Neural cell (in vitro differentiated cells): ENCODE results near the gene SNCB. TPM values are rescaled to one million over a fixed set of nuclear protein-coding genes. Genes with fewer than 3 reads are reported as not detected.

Experiments used
- H2AFZ ChIP-seq: fragments of 200-600, 300-800 bp; sonication (generic), shearing (Covaris generic); 2 replicates; pipeline ENCODE4 v1.6.0; 2014; ENCODE audit warnings: low read depth, mild to moderate bottlenecking, antibody characterized with exemption, low read length, moderate library complexity
- H3F3A ChIP-seq: fragments of 200-600 bp; shearing (Covaris generic); 2 replicates; pipeline ENCODE4 v1.6.1; 2016; ENCODE audit warnings: mild to moderate bottlenecking, moderate library complexity, mixed read lengths, antibody characterized with exemption, low read length; ENCODE audit not compliant: insufficient read depth, poor library complexity, severe bottlenecking
- H3K27ac ChIP-seq: fragments of 200-600, 300-800 bp; sonication (generic), shearing (Covaris generic); 2 replicates; pipeline ENCODE4 v1.5.1; 2014; ENCODE audit warnings: mild to moderate bottlenecking, low read length, moderate library complexity
- H3K27me3 ChIP-seq: fragments of 300-800, 200-600 bp; sonication (generic), shearing (Covaris generic); 2 replicates; pipeline ENCODE4 v1.6.0; 2014; ENCODE audit warnings: mild to moderate bottlenecking, low read depth, low read length, moderate library complexity; ENCODE audit not compliant: insufficient read depth
- H3K36me3 ChIP-seq: fragments of 300-800, 200-600 bp; sonication (generic), shearing (Covaris generic); 2 replicates; pipeline ENCODE4 v1.5.1; 2014; ENCODE audit warnings: mild to moderate bottlenecking, antibody characterized with exemption, low read length, moderate library complexity; ENCODE audit not compliant: insufficient read depth
- H3K4me2 ChIP-seq: fragments of 300-800, 200-600 bp; sonication (generic), shearing (Covaris generic); 2 replicates; pipeline ENCODE4 v1.6.0; 2014; ENCODE audit warnings: mild to moderate bottlenecking, low read length
- H3K4me3 ChIP-seq: fragments of 300-800, 200-600 bp; sonication (generic), shearing (Covaris generic); 2 replicates; pipeline ENCODE4 v1.5.1; 2014; ENCODE audit warnings: mild to moderate bottlenecking, low read length, moderate library complexity
- H3K79me2 ChIP-seq: fragments of 200-600 bp; shearing (Covaris generic); replicated peaks from 2 replicates; pipeline ENCODE4 v1.6.0; 2014; ENCODE audit warnings: mild to moderate bottlenecking, low read length, moderate library complexity; ENCODE audit not compliant: insufficient read depth
- H3K9ac ChIP-seq: fragments of 300-800, 200-600 bp; sonication (generic), shearing (Covaris generic); 2 replicates; pipeline ENCODE4 v1.6.1; 2016; ENCODE audit warnings: mild to moderate bottlenecking, low read length, mixed read lengths
- H3K9me2 ChIP-seq: fragments of 200-600 bp; shearing (Covaris generic); 2 replicates; pipeline ENCODE4 v1.6.1; 2016; ENCODE audit warnings: mild to moderate bottlenecking, low read length, mixed read lengths; ENCODE audit not compliant: insufficient read depth
- H3K9me3 ChIP-seq: fragments of 200-600, 300-800 bp; sonication (generic), shearing (Covaris generic); 2 replicates; pipeline ENCODE4 v1.6.1; 2016; ENCODE audit warnings: mild to moderate bottlenecking, mixed run types, low read length, moderate library complexity, mixed read lengths
- H4K20me1 ChIP-seq: fragments of 200-600 bp; shearing (Covaris generic); 2 replicates; pipeline ENCODE4 v1.6.1; 2016; ENCODE audit warnings: mild to moderate bottlenecking, mixed run types; ENCODE audit not compliant: insufficient read depth
- CTCF ChIP-seq: fragments of 450-650 bp; IDR thresholded peaks from 2 replicates; pipeline ENCODE4 v1.5.1; 2014; ENCODE audit warnings: antibody characterized with exemption, mild to moderate bottlenecking, moderate library complexity; ENCODE audit not compliant: poor library complexity, severe bottlenecking
- EP300 ChIP-seq: fragments of 450-650 bp; conservative IDR thresholded peaks from 2 replicates; pipeline ENCODE4 v1.6.1; 2014; ENCODE audit warnings: antibody characterized with exemption, mild to moderate bottlenecking, moderate library complexity; ENCODE audit not compliant: poor library complexity, severe bottlenecking
- EZH2 ChIP-seq: fragments of 200-600, 300-800 bp; shearing (Covaris generic), sonication (generic); IDR thresholded peaks from 2 replicates; pipeline ENCODE4 v1.6.1; 2014; ENCODE audit warnings: antibody characterized with exemption, low read length, borderline replicate concordance, mild to moderate bottlenecking; ENCODE audit not compliant: insufficient read depth, poor library complexity, severe bottlenecking
- MXI1 ChIP-seq: fragments of 450-650 bp; conservative IDR thresholded peaks from 2 replicates; pipeline ENCODE4 v1.6.1; 2014; ENCODE audit warnings: antibody characterized with exemption, mild to moderate bottlenecking; ENCODE audit not compliant: poor library complexity, severe bottlenecking
- POLR2AphosphoS5 ChIP-seq: IDR thresholded peaks from 2 replicates; pipeline ENCODE4 v1.6.1; 2012
- RAD21 ChIP-seq: fragments of 450-650 bp; conservative IDR thresholded peaks from 2 replicates; pipeline ENCODE4 v1.6.1; 2014; ENCODE audit warnings: antibody characterized with exemption, mild to moderate bottlenecking, moderate library complexity
- REST ChIP-seq: IDR thresholded peaks from 2 replicates; pipeline ENCODE4 v1.6.1; 2012; ENCODE audit warnings: borderline replicate concordance
- SMC3 ChIP-seq: fragments of 450-650 bp; conservative IDR thresholded peaks from 2 replicates; pipeline ENCODE4 v1.6.1; 2014; ENCODE audit warnings: antibody characterized with exemption, mild to moderate bottlenecking, moderate library complexity; ENCODE audit not compliant: poor library complexity
- TAF1 ChIP-seq: IDR thresholded peaks from 2 replicates; pipeline ENCODE4 v1.6.1; 2012; ENCODE audit warnings: low read depth
- polyA plus RNA-seq: library from polyadenylated mRNA; depleted of rRNA; stranded (reverse); fragments of >200 nt; gene quantifications from 2 replicates; pipeline ENCODE4 v1.2.3, GENCODE V29; 2014

Gene SNCB
- polyA plus RNA-seq, 1 donor from 2014 or later: 10.1 TPM

GRCh38 chr5:176648474-176649194 is 18.3 kb upstream of the SNCB start:
- no peaks in the 10 kb centered on the region for H3K27me3 ChIP-seq
- peak overlapping the region; percentile 78 for H3K4me2 ChIP-seq
- H3K9ac ChIP-seq: peak overlapping the region; percentile 78
- TF ChIP-seq MXI1 (no peak), SMC3 (no peak), CTCF (no peak), EZH2 (no peak), EP300 (no peak), REST (no peak), POLR2AphosphoS5 (no peak), TAF1 (no peak), RAD21 (no peak)
- no peaks in the 10 kb centered on the region for H3K9me2 ChIP-seq
- H3K27ac ChIP-seq: no peak overlapping the region
- peaks cover 9% of the 10 kb centered on the region for H3K79me2 ChIP-seq
- no peaks in the 10 kb centered on the region for H3K9me3 ChIP-seq
- peak overlapping the region; percentile 83 for H3K4me3 ChIP-seq
- no peaks in the 10 kb centered on the region for H3K36me3 ChIP-seq
- no peak overlapping the region for H2AFZ ChIP-seq
- no peaks in the 10 kb centered on the region for H3F3A ChIP-seq
- no peaks in the 10 kb centered on the region for H4K20me1 ChIP-seq

- Histone ChIP-seq H3K79me2 (peaks cover 9% of the 10 kb centered on the region), H3K9ac (peak overlapping the region; percentile 78), H3K27ac (no peak overlapping the region), H3F3A (no peaks in the 10 kb centered on the region), H3K36me3 (no peaks in the 10 kb centered on the region), H3K4me2 (peak overlapping the region; percentile 78), H2AFZ (peak overlapping the region; percentile 73), H3K4me3 (peak overlapping the region; percentile 83), H3K9me2 (no peaks in the 10 kb centered on the region), H4K20me1 (no peaks in the 10 kb centered on the region), H3K9me3 (no peaks in the 10 kb centered on the region), H3K27me3 (no peaks in the 10 kb centered on the region)
- TF ChIP-seq TAF1: no peak
- TF ChIP-seq EP300: no peak
- TF ChIP-seq SMC3: no peak
- no peak for TF ChIP-seq MXI1
- no peak for TF ChIP-seq CTCF
- no peak for TF ChIP-seq RAD21
- TF ChIP-seq POLR2AphosphoS5: no peak
These were observed 17.6 kb upstream of the SNCB start for GRCh38 chr5:176647843-176648473.
